GM18507 (cell line): ENCODE measurements around the gene PPP1R14D.

Experiments
- DNase-seq: peaks from one replicate; pipeline ENCODE4 v3.0.0; 2011; ENCODE audit warnings: low read depth; ENCODE audit not compliant: insufficient read length; ENCODE audit errors: extremely low spot score
- FAIRE-seq: peaks from 2 replicates; lab custom pipeline; 2011; peaks lifted over from hg19 to GRCh38; lab: Jason Lieb, UNC

PPP1R14D gene

GRCh38 chr15:40789999-40790398, 38.5 kb downstream of the PPP1R14D start:
- no peak for FAIRE-seq

GRCh38 chr15:40789119-40789518, 39.4 kb downstream of the PPP1R14D start:
- FAIRE-seq (no peak), DNase-seq (no peak)

More at GRCh38 chr15:40789999-40790398, 38.5 kb downstream of the PPP1R14D start:
- DNase-seq: no peak

- no peak for DNase-seq
- FAIRE-seq: no peak
Observed at GRCh38 chr15:40787991-40788390, 40.5 kb downstream of the PPP1R14D start.

GRCh38 chr15:40787344-40787841, 41.1 kb downstream of the PPP1R14D start:
- DNase-seq: no peak
- FAIRE-seq: no peak

- FAIRE-seq: no peak
- no peak for DNase-seq
Observed at GRCh38 chr15:40785814-40786213, 42.7 kb downstream of the PPP1R14D start.

GRCh38 chr15:40785164-40785563, 43.3 kb downstream of the PPP1R14D start:
- FAIRE-seq: no peak
- DNase-seq: no peak

GRCh38 chr15:40782609-40783227, 45.8 kb downstream of the PPP1R14D start:
- DNase-seq (peak; percentile 44), FAIRE-seq (peak; percentile 89)

GRCh38 chr15:40776537-40777141, 51.9 kb downstream of the PPP1R14D start:
- FAIRE-seq (no peak), DNase-seq (no peak)

GRCh38 chr15:40775740-40776536, 52.6 kb downstream of the PPP1R14D start:
- FAIRE-seq (no peak), DNase-seq (no peak)

- DNase-seq (no peak), FAIRE-seq (no peak)
Observed at GRCh38 chr15:40775007-40775406, 53.5 kb downstream of the PPP1R14D start.

- FAIRE-seq: no peak
- DNase-seq: no peak
Observed at GRCh38 chr15:40773902-40774301, 54.6 kb downstream of the PPP1R14D start.

- no peak for FAIRE-seq
- DNase-seq: no peak
Observed at GRCh38 chr15:40773496-40773895, 55.0 kb downstream of the PPP1R14D start.

GRCh38 chr15:40772014-40772413, 56.5 kb downstream of the PPP1R14D start:
- no peak for FAIRE-seq

GRCh38 chr15:40771242-40771641, 57.3 kb downstream of the PPP1R14D start:
- FAIRE-seq (no peak), DNase-seq (no peak)

More at GRCh38 chr15:40772014-40772413, 56.5 kb downstream of the PPP1R14D start:
- no peak for DNase-seq

- DNase-seq: no peak
Observed at GRCh38 chr15:40770147-40770721, 58.3 kb downstream of the PPP1R14D start.

GRCh38 chr15:40769274-40770146, 59.0 kb downstream of the PPP1R14D start, which contains the start of gene C15orf62:
C15orf62 (plus strand) TSS chr15:40769980; CDS start chr15:40770496, 516 bp downstream.
- DNase-seq: peak; percentile 25
- FAIRE-seq: peak; percentile 59

More at GRCh38 chr15:40770147-40770721, 58.3 kb downstream of the PPP1R14D start:
- no peak for FAIRE-seq

- DNase-seq: no peak
- no peak for FAIRE-seq
Observed at GRCh38 chr15:40768521-40769273, 59.8 kb downstream of the PPP1R14D start.

- no peak for DNase-seq
- no peak for FAIRE-seq
Observed at GRCh38 chr15:40767838-40768500, 60.5 kb downstream of the PPP1R14D start.
